ENCODE measurements around the gene C2CD4C. TPM values are rescaled to one million over a fixed set of nuclear protein-coding genes. Genes with fewer than 3 reads are reported as not detected.

Gene C2CD4C
- total RNA-seq, 2 donors from 2014 or later = 0.26 to 0.55 TPM

DNA sequence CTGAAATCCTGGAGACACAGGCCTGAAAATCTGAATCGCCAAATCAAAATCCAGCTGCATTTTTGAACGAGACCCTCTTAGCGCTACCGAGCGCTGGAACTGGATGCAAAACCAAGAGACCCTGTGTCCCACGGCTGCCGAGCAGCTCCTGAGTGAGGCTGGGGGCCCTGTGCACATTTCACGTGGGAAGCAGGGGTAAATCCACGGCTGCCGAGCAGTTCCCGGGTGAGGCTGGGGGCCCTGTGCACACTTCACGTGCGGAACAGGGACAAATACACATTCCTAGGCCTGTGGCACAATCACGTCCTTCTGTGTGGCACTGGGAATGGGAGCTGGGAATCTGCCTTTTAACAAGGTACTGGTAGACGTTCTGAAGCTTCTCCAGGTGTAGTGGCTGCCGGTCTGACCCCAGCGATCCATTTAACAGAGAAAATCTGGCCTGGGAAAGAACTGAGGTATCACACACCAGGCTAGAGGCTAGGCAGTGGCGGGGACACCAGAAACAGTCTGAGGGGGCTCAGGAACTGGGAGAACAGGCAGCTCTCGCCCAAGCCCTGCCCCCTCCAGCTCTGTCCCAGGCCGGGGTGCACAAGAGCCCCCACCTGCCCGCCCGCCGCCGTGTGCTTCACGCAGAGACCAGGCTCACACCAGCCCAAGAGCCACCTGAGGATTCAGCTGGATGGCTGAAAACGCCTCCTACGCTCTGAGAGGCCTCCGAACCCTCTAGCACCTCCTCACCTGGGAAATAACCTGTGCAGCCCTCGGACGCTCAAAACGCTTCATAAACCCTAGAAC lies 11.0 kb upstream of the C2CD4C start:
- Histone ChIP-seq H3K9me3 (no peaks in the 10 kb centered on the region), H3K4me1 (no peaks in the 10 kb centered on the region), H3K36me3 (no peaks in the 10 kb centered on the region), H3K27me3 (no peaks in the 10 kb centered on the region), H3K4me3 (no peak overlapping the region), H3K27ac (peak overlapping the region in 1 of 2 donors; percentile 54)
- no peak for TF ChIP-seq CTCF (IDR thresholded peaks at IDR 0.05)
- DNase-seq (ENCODE audit: low spot score) = no peak

DNA sequence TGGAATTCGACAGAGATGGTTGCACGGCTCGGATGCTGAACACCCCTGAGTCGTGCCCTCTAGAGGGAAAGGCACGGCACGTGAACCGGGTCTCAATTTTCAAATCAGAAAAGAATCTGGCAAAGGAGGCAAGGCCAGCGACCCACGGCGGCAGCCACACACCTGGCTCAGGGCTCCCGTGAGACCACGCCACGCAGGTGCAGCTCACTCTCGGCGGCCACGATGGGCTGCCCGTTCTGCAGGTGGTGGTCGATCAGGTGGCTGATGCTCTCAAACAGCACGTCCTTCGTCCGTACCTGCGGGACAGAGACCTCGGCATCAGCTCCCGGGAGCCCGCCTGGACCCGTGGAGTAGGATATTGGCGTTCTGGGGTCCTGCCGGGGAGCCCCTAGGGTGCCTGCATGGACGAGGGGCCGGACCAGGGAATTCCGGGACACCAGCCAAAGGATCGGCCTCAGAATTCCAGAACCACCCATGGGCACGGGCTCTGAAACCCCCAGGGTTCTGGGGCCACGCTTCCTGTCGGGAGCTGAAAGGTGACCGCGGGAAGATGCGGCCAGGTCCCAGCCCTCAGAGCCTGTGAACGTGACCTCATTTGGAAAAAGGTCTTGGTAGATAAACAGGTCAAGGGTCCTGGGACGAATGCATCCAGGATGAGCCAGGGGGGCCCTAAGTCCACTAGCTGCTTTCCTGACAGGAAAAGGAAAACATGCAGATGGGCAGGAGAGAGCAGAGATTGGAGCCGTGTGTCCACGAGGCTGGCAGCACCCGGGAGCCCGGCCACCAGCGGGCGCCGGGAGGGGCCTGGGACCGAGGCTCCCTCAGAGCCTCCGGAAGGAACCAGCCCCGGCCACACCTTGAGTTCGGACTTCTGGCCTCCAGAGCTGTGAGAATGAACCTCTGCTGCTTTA lies 10.1 kb upstream of the C2CD4C start:
- DNase-seq (ENCODE audit: low spot score) = no peak
- Histone ChIP-seq H3K27me3 (no peaks in the 10 kb centered on the region), H3K27ac (no peak overlapping the region), H3K9me3 (no peaks in the 10 kb centered on the region), H3K4me1 (no peaks in the 10 kb centered on the region), H3K36me3 (no peaks in the 10 kb centered on the region), H3K4me3 (no peak overlapping the region)
- TF ChIP-seq CTCF (IDR thresholded peaks at IDR 0.05) = no peak

- Histone ChIP-seq H3K4me3 (no peak overlapping the region), H3K27ac (no peak overlapping the region), H3K9me3 (no peaks in the 10 kb centered on the region), H3K36me3 (no peaks in the 10 kb centered on the region), H3K27me3 (no peaks in the 10 kb centered on the region), H3K4me1 (no peaks in the 10 kb centered on the region)
- no peak for TF ChIP-seq CTCF (IDR thresholded peaks at IDR 0.05)
- DNase-seq (ENCODE audit: low spot score) = no peak
Observed at GRCh38 chr19:416416-416815, 7.5 kb upstream of the C2CD4C start.

GRCh38 chr19:415292-415691 lies 6.3 kb upstream of the C2CD4C start:
- no peaks in the 10 kb centered on the region for H3K27me3 ChIP-seq
- no peak for TF ChIP-seq CTCF (IDR thresholded peaks at IDR 0.05)
- H3K36me3 ChIP-seq = no peaks in the 10 kb centered on the region
- no peak overlapping the region for H3K4me3 ChIP-seq
- H3K4me1 ChIP-seq = no peaks in the 10 kb centered on the region
- no peak for DNase-seq (ENCODE audit: low spot score)
- no peak overlapping the region for H3K27ac ChIP-seq
- H3K9me3 ChIP-seq = no peaks in the 10 kb centered on the region

GRCh38 chr19:413756-414420 lies 4.9 kb upstream of the C2CD4C start:
- H3K27ac ChIP-seq = no peak overlapping the region
- no peaks in the 10 kb centered on the region for H3K27me3 ChIP-seq
- no peak for TF ChIP-seq CTCF (IDR thresholded peaks at IDR 0.05)
- no peaks in the 10 kb centered on the region for H3K9me3 ChIP-seq
- no peaks in the 10 kb centered on the region for H3K36me3 ChIP-seq
- peaks cover 0 to 11% of the 10 kb centered on the region in 2 donors for H3K4me1 ChIP-seq
- DNase-seq (ENCODE audit: low spot score) = no peak
- H3K4me3 ChIP-seq = no peak overlapping the region

Measured in right atrium auricular region (tissue), 2 donors.